Ishikawa (cell line): ENCODE results near the gene TNFRSF19.

Experiments
- CEBPB ChIP-seq: IDR thresholded peaks from 2 replicates; pipeline ENCODE4 v1.6.1; 2012
- CREB1 ChIP-seq: IDR thresholded peaks from 2 replicates; pipeline ENCODE4 v1.6.1; 2012; ENCODE audit warnings: low read depth
- EGR1 ChIP-seq: IDR thresholded peaks from 2 replicates; pipeline ENCODE4 v1.6.1; 2012
- EP300 ChIP-seq: IDR thresholded peaks from 2 replicates; pipeline ENCODE4 v1.6.1; 2012; ENCODE audit warnings: borderline replicate concordance
- RAD21 ChIP-seq: IDR thresholded peaks from 2 replicates; pipeline ENCODE4 v1.6.1; 2012; ENCODE audit warnings: low read depth
- TAF1 ChIP-seq: IDR thresholded peaks from 2 replicates; pipeline ENCODE4 v1.6.1; 2012; ENCODE audit warnings: low read depth, mild to moderate bottlenecking

- TF ChIP-seq EP300 (no peak), CEBPB (no peak), TAF1 (no peak), CREB1 (no peak), EGR1 (no peak), RAD21 (no peak)
Measured at GRCh38 chr13:23723471-23723870, 153.3 kb downstream of the TNFRSF19 start.
